OCI-LY3 (cell line): ENCODE results near the gene PBX4.

ENCODE experiments used
- CTCF ChIP-seq: fragments of 200-600, 300-600 bp; sonication (generic); IDR thresholded peaks from 2 replicates; pipeline ENCODE4 v1.5.1; 2014; ENCODE audit warnings: antibody characterized with exemption, low read length, low read depth
- EZH2phosphoT487 ChIP-seq: fragments of 200-600 bp; shearing (Covaris generic); IDR thresholded peaks from 2 replicates; pipeline ENCODE4 v1.6.1; 2018; ENCODE audit warnings: antibody characterized with exemption, mixed run types, low read depth

GRCh38 chr19:19571071-19571786 lies 47.3 kb downstream of the PBX4 start:
- TF ChIP-seq CTCF (no peak), EZH2phosphoT487 (no peak)
